LoVo (cell line): ENCODE results near the gene ARMC9.

Experiments used
- DNase-seq: peaks from one replicate; pipeline ENCODE4 v3.0.0-alpha.2; 2016; ENCODE audit warnings: low spot score

ARMC9 gene

DNA sequence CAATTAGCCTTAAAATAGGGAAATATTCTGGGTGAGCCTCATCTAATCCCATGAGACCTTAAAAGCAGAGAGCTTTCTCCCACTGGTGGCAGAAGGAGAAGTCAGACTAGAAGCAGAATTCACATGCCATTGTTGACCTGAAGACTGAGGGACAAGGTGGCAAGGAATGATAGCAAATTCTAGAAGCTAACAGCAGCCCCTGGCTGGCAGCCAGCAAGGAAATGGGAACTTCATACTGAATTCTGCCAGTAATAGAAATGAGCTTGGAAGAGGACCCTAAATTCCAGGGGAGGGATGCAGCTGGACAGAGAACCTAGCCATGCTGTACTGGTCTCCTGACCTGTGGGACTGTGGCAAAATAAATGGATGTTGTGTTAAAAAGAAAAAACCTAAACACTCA is 216.6 kb downstream of the ARMC9 start:
- no peak for DNase-seq

DNA sequence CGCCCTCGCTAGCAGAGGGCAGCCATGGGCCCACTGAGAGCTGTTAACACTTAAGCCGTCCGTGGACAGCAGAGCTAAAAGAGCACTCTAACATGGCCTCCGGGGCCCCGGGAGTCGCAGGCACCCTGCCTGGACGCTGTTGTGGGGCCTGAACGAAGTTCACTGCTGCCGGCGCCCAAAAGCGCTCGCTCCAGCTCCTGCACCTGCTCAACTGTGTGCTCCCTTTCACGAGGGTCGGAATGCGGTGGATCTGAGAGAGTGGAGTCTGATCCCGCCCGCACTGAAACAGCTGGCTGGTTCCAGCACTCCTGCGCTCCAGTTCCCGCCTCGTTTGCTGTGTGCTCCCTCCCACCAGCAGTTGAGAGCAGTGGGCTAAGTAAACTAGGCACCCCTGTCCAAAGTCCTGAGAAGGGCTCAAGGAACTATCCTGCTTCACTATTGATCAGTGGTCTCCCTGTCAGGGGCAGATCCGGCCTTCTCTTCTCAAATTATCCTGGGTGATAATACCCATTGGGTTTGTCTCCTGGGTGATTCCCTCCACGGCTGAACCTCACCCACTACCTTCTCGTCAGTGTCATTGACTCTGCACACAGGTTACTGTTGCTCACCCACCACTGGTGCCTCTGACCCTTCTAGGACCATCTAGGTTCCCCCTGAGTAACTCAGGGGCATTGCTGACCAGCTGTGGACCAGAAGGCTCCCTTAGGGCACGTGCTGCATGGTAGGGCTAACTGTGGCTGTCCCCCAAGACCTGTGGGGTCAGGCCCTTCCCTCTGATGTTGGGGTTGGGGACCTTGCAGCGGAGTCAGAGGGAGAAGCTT is 220.6 kb downstream of the ARMC9 start:
- no peak for DNase-seq

DNA sequence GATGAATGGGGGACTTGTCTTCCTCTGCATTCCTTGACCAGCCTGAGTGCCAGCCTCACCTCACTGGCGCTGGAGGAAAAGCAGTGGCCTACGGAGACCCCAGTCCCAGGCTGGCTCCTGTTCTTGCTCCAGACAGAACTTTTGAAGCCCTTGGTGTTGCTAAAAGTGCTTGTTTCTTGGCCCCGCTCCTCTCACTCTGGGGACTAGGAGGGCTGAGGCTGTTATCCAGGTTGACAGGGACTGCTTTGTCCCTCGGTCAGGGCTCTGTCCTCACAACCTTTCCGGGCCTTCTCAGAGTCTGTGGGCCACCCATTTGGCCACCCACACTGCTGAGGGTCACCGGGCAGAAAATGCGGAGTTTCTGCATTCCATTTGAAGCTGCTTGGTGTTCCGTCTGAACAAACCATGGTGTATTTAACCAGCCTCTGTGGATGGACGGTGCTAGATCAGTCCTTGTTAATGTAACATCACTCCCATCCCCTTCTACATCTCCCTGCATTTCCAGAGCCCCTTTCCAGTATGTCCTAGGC is 222.7 kb downstream of the ARMC9 start:
- DNase-seq, result no peak

DNA sequence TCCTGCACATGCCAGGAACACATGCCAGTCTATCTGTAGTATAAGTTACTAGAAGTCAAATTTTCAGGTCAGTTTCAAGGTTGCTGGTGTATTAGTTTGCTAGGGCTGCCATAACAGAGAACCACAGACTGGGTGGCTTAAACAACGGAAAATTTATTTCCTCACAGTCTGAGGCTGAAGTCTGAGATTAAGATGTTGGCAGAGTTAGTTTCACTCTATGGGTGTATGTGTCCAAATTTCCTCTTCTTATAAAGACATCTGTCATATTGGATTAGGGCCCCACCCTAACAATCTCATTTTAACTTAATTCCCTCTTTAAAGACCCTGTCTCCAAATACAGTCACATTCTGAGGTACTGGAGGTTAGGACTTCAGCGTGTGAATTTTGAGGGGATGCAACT is 223.6 kb downstream of the ARMC9 start:
- DNase-seq, result no peak

DNA sequence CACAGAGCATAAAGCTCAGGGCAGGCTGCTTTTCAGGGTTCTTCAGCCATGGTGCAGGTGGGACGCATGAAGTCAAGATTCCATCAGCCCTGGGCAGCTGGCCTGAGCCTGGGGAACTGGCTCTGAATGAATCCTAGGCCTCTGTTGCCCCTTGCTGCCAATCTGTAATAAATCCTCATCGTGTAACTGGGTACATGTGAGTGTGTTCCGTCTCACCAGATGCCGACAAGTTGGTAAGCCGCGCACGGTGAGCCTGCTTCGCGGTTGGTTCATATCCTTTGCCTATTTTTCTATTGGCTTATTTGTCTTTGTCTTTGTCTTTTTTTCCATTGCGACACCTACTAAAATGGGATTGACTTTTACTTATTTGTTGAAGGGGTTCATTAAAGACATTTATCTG is 224.7 kb downstream of the ARMC9 start:
- DNase-seq, result no peak
